CD4-positive, alpha-beta T cell treated with Interleukin-17A for 4 hours (primary cell): ENCODE measurements around the gene LRRN3.
"Not testable (repeated sequence)": the region's sequence is repeated elsewhere in the genome, so short reads cannot be mapped to it uniquely, and the experiment has no call there.

Experiments used
- DNase-seq: peaks from one replicate; pipeline ENCODE4 v3.0.0-alpha.2; 2020; ENCODE audit warnings: mixed read lengths

The LRRN3 gene

DNA sequence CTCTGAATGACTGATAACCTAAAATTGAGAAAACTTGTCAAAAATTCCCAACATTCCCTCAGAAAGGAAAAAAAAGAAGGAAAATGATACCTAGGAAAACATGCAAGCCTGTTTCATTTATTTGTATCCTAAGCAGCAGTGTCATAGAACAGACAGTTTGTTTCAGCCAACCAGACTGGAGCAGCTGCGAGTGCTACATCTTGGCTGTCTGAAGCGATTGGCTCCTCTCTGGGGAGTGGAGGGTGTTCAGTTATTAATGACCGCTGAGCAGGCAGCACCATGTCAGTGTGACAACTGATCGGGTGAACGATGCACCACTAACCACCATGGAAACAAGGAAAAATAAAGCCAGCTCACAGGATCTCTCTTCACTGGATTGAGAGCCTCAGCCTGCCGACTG, at the start of gene LRRN3:
TSS of gene LRRN3 (plus strand) at position 282 of the 400 bp plus-strand sequence. CDS start 31,646 bp downstream, outside the sequence.
- DNase-seq: peak; percentile 65

DNA sequence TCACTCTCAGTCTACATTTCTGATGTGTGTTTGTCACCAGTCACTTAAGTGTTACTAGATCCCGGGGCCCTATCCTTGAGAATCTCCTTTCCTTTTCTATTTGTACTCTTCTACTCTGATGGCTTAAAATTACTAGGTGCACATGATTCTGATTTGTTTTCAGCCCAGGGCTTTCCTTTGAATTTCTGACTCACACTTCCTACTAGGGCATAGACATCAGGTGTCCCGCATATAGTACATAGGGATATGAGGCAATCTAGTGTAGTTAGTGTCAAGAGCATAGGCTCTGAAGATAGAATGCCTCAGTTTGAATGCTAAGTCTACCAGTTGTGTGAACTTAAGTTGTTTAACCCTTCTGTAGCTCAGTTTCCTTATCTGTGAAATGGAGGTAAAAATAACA, 49.4 kb upstream of the LRRN3 start:
- no peak for DNase-seq

DNA sequence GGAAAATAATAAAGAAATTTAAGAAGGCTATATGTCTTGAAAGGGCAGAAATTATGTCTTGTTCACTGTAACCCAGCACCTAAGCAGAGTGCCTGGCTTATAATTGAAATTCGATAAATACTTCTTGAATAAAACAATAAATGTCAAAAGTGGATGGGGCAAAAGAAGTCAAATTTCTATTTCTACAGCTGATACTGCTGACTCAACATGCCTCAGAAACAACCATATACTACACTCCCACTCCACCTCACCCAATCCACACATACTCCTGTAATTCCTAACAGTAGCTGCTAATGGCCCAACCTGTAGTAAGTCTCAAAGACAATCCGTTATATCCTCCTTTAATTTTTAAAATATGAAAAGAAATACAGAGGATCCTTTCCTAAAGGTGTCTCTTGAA, 48.1 kb upstream of the LRRN3 start:
- DNase-seq: no peak

DNA sequence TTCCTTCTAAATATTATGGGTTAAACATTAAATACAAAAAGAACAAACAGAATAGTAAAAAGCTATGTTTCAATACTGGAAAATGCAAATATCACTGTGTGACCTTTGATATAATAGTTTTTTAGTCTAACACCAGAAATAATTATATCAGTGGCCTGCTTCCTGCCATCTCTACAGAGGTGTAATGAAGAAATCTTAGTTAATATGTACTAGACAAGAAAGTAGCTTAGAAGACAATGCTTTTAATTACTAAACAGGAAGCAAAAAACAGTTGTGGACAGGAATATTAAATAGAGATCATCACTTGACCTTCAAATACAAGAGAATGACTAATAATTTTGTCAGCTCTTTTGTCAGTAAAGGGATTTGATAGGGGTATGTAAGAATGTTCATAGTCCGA, 47.4 kb upstream of the LRRN3 start:
- no peak for DNase-seq

DNA sequence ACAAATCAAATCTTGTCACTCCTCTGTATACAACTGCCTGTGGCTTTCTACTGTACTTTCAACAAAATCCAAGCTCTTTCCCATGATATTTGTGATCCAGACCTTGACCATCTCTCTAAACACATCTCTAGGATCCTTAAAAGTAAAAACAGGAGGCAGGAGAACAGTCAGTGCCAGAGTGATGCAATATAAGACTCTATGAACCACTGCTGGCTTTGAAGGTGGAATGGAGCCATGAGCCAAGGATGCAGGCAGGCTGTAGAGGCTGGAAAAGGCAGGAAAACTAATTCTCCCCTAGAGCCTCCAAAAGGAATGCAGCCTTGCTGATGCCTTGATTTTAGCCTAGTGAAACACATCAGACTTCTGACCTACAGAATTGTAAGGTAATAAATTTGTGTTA, 45.5 kb upstream of the LRRN3 start:
- DNase-seq: no peak

GRCh38 chr7:111047595-111047994, 43.3 kb upstream of the LRRN3 start:
- no peak for DNase-seq

GRCh38 chr7:111049971-111050680, 40.8 kb upstream of the LRRN3 start:
- DNase-seq: no peak

DNA sequence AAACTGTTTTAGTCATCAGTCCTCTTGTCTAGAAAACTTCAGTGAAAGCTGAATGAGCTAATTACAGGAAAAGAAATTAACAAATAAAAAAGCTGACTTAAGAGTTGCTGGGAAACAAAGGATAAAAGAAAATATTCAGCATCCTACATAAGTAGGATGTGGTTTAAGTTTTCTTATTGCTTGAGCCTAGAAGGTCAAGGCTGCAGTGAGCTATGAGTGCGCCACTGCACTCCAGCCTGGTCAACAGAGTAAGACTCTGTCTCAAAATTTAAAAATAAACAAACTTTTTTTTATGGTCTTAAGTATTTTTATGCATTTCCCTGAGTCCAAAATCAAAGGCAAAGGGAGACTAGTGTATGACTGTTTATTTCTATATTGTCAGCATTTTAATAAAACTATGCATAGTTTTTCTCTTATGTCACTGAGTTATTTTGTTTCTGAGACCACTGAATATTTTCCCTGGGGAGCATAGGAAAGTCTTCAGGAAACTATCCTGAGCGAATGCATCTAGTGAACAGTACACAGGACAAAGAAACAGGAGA, 40.0 kb upstream of the LRRN3 start:
- DNase-seq: no peak

DNA sequence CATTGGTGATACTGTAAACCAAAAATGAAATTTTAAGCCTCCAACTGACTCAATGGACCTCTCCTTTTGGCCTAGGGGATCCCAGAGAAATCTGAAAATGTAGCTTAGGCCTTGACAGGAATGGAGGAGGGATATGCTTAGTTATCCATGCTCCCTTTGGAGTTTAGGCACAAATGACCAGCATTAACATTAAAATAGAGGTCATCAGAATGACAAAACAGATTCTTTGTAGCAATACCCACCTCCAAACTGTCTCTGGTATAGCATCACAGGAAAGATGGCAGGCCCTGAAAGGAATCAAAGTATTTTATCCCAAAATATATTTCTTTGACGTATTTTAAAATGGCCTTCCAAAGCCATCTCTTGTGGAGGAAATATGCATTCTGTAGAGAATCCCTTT, 39.1 kb upstream of the LRRN3 start:
- DNase-seq: no peak

- DNase-seq: peak; percentile 8
Measured at GRCh38 chr7:111053035-111053434, 37.9 kb upstream of the LRRN3 start.

- no peak for DNase-seq
Measured at GRCh38 chr7:111056371-111056770, 34.6 kb upstream of the LRRN3 start.

DNA sequence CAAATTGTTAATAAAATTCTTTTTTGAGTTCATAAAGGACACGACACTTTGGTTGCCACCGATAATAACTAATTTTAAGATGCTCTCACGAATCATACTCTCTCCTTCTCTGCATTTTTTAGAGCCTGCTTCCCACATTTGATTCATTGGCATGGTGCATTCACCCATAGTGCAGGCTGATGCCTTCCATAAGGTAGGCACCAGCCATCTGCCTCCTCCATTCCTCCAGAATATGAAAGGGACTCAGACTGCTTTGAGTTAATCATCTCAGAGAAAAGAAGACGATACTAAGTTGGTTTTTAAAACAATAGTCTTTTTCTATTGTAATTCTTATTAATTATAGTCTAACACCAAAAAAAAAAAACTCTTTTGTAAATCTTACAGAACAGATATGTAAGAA, 33.9 kb upstream of the LRRN3 start:
- DNase-seq: no peak

- no peak for DNase-seq
Measured at GRCh38 chr7:111059833-111060232, 31.1 kb upstream of the LRRN3 start.

GRCh38 chr7:111063166-111063565, 27.8 kb upstream of the LRRN3 start:
- no peak for DNase-seq

DNA sequence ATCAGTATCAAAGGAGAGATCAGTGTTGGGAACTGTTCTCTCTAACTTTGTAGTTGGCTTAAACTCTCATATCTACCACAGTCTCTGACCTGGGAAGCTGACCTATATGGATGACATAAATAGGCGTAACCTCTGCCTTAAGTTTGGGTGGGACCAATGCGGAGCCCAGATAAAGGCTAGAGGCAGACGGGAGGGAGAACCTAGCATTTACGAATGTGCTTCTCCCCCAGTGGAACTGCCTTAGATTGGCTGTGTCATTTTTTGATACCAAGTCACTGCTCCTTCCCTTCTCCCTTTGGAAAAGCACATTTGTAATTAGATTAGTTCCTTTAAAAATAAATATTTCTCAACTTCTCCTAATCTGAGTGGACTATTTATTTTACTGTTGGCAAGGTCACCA, 23.7 kb upstream of the LRRN3 start:
- DNase-seq: no peak

GRCh38 chr7:111067682-111068081, 23.2 kb upstream of the LRRN3 start:
- DNase-seq: no peak

GRCh38 chr7:111068618-111069017, 22.3 kb upstream of the LRRN3 start:
- DNase-seq: no peak

DNA sequence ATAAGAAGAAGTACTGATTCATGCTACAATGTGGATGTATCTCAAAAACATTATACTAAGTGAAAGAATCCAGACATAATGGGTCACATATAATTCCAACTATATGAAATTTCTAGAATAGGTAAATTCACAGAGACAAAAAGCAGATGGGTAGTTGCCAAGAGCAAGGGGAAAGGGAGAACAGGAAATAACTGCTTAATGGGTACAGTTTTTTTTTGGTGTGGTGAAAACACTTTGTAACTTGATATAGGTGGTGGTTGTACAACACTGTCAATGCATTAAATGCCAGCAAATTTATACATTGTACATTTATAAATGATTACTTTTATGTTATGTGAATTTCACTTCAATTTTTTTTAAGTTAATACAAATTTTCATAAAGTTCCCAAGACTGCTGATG, 19.4 kb upstream of the LRRN3 start:
- no peak for DNase-seq

DNA sequence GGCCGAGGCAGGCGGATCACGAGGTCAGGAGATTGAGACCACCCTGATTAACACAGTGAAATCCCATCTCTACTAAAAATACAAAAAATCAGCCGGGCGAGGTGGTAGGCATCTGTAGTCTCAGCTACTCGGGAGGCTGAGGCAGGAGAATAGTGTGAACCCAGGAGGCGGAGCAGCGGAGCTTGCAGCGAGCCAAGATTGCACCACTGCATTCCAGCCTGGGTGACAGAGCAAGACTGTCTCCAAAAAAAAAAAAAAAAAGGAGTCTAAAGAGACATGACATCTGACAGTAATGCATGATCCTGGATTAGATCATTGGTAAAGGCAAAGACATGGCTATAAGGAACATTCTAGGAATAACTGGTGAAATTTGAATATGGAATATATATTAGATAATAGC, 18.3 kb upstream of the LRRN3 start:
- DNase-seq: not testable (repeated sequence)

GRCh38 chr7:111074071-111074747, 16.7 kb upstream of the LRRN3 start:
- DNase-seq: no peak

- no peak for DNase-seq
Measured at GRCh38 chr7:111074748-111075146, 16.2 kb upstream of the LRRN3 start.

DNA sequence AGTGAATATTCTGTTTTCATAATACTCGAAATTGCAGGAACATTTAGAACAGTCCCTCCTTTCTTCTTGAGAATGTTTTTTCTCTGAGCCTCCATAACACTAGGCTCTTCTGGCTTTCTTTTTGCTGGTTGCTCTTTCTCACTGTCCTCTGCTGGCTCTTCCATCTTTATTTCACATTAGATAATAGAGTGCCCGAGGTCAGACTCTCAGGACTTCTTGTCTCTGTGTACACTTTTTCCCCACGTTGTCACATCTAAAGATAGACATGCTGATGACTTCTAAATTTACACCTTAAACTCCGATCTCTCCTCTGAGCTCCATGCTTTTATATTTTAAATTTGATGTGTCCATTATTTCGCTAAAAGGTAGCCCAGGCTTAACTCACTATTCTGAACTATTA, 15.4 kb upstream of the LRRN3 start:
- DNase-seq: no peak

DNA sequence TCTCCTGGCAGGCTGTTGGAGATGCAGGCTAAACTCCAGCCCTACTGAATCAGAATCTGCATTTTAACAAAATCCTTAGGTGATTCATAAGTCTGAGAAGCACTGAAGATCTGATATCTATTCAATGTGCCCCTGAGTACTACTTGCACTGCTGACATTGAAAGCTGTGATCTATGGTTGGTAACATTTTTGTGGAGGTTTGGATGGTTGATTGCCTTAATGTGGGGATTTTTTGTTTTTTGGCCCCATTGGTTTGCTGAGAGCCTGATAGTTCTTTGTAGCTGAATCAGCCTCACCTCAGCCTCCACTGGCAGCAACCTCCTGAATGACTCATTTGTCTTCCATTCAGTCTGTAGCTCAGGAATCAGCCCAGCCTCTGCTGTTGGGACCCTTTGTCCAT, 14.7 kb upstream of the LRRN3 start:
- DNase-seq: peak; percentile 53

DNA sequence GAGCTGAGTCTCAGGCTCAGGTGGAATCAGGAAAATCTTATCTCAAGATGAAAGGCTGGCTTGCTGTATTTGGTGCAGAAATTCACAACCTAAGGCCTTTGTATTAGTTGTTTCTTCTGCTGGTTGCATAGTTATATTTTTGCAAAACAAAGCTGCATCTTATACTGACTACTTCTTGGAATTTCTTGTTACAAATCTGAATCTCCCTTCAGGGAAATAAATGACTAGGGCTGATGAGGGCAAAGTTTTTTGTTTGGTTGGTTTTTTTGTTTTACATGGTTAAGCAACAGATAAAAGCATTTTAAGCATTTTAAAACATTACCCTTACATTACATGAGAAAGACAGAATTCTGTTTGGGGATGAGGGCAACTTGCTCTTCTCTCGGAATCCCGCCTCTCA, 13.9 kb upstream of the LRRN3 start:
- no peak for DNase-seq
